GM19372 (cell line): Measurements from ENCODE around the gene MST1R.
"Not testable (repeated sequence)": the region's sequence is repeated elsewhere in the genome, so short reads cannot be mapped to it uniquely, and the experiment has no call there.

Source experiments
- ATAC-seq: cut with Tn5 transposase; IDR thresholded peaks from one replicate; pipeline ENCODE4 v1.9.1; 2021; ENCODE audit warnings: mild to moderate bottlenecking, low read depth, moderate library complexity; ENCODE audit not compliant: unreplicated experiment

Gene MST1R

DNA sequence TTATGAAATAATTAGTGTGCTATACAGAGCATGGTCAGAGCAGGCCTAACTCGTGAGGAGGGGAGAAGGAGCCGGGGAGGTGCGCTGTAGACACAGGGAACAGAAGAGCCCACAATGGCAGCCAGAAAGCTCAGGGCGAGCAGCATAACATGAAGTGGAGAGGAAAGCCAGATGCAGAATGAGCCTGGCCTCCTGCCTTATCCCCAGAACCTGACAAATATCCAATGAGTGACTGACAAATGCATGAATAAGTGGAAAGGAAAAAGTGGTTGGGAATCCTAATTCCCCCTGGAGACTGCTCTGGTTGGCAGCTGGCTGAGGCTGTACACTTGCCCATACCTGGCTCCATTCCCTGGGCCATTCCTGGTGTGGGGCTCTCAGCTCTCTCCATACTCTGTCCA, 9.2 kb upstream of the MST1R start:
- ATAC-seq: no peak

DNA sequence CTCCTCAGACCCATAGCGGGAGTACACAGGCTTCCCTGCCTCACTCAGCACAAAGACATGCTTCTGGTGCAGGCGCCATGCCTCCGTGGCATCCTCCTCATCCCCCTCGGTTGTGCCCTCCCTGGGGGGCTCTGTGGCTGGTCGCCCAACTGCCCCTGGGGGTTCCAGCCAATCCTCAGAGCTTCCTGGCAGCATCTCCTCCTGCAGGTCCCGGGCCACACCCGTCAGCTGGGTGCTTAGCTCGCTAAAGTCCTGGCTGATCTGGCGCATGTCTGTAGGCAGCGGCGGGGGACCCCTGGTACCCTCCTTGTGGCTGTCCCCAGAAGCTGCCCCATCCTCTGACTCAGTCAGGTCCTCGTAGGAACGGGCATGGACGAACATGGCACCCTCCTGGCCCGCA, 7.9 kb upstream of the MST1R start:
- ATAC-seq: no peak

DNA sequence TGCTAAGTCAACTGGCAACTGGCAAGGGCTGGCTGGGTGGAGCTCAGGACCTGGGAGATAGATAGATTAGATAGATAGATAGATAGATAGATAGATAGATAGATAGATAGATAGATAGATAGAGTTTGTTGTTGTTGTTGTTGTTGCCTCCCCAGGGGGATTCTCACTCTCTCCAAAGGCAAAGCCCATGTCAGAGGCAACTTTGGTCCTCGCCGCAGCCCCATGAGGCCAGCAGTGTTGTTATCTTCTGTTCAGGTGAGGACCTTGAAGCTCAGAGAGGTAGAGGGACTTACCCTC, 7.4 kb upstream of the MST1R start:
- no peak for ATAC-seq

DNA sequence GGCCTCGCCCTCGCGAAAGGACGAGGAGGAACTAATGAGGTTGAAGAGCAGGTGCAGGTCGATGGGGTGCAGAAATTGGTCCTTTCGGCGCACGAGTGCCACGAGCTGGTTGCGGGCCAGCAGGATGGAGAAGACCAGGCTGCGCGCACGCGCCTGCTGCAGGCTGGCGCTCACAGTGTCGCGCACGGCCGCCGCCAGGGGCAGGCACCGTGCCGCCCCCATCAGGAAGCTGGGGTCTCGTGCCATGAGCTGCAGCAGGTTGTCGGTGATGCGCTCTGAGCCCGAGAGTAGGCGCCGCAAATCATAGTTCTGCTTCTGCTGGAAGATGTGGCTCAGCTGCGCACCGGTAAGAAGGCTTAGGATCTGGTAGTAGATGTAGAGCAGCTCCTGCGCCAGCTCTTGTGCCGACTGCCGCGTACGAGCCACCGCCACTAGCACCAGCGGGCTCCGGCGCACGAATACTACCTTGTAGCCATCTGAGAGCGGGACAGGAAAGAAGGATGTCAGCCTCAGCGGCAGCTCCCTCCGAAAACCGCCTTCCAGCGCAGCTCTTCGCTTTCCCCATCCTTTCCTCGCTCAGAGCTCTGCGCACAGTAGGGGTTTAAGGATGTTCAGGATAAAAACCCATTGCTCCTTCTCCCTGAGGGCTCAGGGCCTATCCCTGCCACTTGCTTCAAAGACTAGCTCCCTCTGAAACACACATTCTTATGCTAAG, 6.9 kb upstream of the MST1R start:
- ATAC-seq: no peak

DNA sequence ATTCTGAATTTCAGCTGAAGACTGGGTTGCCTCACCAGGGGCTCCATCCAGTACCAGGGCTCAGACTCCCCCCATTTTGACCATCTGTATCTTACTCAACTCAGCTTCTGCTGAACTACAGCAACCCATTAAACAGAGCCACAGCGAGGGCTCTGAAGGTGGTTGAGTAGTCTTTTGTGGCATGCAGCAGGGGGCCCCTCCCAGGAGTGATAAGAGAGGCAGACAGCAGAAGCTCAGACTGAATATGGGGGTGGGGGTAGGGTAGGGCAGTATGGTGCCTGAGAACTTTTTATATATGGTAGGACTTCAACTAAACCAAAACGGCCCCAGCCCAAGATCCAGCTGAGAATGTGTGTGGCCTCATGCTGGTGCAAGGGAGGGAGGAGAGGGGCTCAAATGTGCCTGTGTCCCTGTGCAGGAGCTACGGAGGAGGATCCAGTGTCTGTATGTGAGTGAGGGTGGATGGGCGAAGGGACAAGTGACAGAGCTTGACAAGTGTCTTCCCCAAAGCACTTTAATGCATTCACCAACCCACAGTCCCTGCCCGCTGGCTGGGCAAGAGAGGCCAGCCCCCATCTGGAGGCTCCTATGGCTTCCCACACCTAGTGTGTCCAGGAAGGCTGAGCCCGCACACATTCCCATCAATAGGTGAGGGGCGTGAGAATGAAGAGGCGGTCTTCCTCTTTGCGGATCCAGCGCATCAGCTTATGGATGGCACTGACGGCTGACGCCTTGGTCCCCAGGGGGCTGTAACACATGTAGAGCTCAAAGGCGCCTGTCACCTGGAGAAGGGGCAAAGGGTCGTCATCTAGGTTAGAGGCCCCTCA, 4.9 kb upstream of the MST1R start:
- ATAC-seq: no peak

DNA sequence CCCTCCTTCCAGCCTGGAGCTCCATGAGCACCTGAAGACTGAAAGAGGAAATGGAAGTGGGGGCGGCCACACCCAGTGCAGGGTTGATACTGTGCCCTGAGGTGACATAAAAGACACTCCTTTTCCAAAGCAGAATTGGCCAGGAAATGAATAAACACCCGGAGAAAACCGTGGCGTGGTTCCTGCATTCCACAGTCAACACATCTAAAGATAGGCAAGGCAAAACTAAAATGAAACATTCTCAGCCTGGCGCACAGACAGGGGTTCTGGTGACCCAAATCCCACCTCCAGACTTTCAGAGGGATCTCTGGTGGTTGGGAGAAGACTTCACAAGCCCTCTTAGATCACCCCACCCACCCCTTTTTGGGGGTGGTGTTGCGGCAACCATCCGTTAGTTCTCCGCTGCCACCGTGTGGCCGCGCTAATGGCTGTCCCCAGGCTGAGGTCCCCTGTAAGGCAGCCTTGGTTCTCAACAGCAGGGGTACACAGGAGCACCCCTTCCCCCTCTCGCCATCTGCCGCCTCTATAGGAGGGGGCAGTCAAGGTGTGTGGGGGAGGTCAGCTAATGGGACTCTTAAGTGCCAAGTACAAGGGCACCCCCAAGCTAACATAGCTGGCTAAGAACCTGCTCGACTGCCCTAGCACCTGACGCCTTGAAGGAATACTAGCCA, 2.5 kb upstream of the MST1R start:
- no peak for ATAC-seq

DNA sequence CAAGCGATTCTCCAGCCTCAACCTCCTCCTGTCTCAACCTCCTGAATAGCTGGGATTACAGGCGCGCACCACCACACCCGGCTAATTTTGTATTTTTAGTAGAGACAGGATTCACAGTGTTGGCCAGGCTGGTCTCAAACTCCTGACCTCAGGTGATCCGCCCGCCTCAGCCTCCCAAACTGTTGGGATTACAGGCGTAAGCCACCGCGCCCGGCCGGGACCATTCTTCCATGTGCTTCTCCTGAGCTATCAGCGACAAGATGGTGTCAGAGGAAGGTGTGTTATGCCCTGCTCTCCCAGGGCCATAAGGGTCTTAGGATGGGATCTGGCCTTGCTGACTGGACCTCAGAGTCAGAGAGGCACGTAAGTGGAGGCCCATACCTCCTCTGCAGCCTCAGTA, 775 bp upstream of the MST1R start:
- not testable (repeated sequence) for ATAC-seq

DNA sequence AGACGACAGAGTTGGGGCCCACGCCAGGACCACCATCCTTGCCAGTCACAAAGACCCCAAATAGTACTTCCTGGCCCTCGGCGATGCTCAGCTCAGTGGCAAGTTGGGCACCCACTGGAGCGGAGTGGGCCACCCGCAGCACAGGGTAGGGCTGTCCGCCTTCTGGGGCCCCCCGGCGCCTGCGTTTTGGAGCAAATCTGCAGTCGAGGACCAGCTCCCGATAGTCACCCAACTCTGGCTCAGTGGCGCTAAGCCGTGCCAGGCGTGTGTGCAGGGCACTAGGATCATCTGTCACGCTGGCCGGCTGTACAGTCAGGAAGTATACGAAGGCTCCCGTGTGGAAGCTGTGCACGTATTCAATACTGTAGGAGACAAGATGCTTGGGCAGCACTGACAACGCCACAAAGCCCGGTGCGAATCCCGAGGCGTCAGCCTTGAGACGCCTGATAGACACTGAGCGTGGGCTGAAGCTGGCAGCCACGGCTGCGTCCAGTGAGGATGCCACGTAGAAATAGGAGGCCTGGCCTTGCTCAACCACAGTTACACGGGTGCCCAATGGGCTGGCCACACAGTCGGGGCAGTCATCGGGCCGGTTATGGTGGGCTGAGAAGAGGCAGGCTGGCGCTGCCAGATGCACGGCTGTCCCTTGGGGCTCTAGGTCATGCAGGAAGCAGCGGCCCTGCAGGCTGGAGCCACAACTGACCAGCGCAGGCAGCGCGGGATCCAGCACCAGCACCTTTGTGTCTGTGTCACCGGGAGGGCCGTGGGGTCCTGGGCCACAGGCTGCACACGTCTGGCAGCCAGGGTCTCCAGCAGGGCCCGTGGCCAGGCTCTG, 945 bp downstream of the MST1R start:
- no peak for ATAC-seq

DNA sequence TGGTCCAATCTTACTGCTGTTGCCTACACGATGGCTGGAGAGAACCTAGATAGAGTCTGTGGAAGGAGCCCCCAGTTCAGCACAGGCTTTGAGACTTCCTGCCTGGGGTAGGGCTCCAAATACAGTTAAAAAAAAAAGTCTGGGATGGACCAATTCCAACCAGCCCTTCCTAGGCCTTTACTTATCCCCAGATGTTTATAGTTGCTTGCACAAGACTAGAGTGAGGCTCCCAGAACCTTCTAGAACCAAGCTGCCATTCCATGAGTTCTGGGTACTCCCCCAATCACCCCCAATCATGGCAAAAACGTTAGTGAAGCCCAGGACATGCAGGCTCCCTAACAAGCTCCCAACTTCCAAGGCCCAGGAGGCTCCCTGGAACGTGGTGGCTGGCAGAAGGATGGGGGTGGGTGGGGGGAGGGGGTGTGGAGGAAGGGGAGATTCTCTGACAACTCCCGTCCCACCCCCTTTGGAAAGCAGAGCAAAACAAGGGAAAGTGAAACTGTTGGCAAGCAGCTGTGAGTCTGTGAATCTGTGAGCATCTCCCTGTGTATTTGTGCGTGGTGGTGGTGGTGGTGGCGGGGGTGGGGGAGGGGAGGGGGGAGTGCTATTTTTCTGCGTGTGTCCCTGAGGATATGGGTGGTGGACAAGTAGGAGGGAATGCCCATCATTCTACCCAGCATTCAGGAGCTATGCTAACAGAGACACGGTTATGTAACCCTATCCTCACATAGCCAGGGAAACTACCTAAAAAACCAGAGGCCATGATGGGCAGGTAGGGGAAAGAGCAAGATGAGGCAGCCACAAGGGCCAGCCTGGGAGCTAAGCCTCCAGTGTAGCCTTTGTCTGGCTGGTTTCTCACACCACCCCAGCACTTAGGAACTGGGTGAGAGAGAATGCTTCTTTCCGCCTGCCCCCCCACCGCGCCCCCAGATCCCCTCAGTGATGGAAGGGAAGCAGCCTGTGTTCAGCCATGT, 2.0 kb downstream of the MST1R start:
- ATAC-seq: no peak

DNA sequence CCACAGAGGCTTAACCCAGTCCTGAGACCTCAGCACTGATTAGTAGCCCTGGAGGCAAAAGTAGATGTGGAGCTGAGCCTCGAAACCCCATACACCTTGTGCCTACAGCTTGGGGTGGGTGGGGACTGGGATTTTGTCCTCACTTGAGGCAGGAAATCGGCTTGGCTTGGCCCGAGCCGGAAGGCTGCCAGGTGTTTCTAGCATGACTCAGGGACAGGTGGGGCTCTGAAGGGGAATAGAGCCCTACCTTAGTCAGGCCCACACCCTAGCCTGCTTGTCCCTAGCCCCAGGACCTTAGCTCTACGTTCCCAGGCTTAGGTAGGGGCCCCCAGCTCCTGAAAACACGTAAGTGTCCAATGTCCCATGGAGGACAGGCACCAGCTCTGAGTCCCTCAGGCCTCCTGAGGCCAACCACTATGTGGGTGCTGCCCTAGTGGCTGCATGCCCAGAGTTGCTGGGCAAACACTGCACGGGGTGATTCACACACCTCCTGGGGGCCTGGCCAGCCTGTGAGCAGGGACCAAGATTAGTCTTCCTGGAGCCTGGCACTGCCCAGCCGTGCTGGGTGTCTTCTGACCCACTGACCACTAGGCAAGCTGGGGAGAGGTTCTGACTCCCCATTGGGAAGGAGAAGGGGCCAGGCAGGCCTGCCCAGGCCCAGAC, 3.1 kb downstream of the MST1R start:
- ATAC-seq: no peak

DNA sequence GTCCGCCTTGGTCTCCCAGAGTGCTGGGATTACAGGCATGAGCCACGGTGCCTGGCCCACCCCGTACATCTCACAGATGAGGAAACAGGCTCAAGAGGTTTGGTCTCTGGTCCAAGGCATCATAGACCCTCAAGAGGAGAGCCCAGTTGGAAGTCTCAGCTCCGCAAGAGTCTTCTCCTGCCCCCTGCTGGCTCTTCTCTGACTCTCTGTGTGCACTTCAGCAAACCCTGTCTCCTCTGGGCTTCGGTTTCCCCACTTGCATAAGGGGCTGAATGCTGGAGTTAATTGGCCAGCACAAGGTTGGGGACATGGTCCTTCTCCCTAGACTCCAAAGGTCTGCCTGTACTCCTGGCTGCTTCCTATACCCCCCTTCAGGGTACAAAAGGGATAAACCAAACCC, 3.9 kb downstream of the MST1R start:
- ATAC-seq: no peak

DNA sequence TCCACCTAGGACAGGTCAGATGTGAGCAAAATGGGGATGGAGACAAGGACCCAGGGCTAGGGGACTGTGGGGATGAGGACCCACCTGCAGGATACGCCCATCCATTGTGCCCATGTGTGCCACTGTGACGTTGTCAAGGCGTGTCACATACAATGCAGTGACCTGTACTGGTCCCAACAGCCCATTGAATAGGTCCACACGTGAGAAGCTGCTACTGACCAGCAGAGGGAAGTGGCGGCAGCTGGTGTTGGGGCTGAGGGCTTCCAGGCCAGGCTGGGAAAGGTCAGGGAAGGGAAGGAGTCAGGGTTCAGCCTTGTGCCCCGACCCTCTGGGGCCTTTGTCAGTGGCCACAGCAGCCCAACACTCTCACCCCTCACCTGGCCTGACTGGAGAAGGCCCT, 4.7 kb downstream of the MST1R start:
- no peak for ATAC-seq

DNA sequence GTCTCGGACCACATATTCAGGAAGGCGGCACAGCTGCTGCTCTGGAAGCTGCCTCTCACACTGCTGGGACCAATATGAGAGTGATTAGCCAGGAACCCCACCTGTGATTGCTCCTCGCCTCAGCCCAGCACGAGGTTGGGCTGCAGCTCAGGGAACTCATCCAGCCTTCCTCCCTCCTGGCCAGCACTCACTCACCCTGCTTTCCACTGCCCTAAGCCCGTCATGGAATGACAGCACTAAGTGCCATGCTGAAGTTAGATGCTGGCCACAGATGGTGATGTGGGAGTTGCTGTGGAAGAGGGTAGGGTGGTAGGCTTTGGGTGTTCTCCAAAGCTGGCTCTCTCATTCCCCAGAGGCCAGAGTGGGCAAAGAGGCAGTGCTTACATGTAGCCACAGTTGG, 7.3 kb downstream of the MST1R start:
- ATAC-seq: no peak

DNA sequence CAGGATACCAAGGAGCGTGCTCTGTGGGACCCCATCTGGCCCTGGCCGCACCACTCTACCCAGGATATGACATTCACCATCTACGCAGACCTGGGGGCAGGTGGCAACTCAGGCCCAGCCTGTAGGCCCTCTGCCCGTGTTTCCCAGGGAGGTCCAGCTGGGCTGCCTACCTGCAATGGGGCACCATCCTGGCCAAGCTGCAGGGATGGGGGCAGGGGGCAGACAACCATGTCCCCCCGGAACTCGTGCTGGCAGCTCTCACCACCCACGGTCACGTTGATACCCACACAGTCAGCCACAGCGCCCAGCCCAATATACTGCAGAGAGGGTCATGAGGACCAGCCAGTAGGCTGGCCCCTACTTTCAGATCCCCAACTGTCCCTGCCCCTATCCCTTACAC, 7.9 kb downstream of the MST1R start:
- no peak for ATAC-seq

DNA sequence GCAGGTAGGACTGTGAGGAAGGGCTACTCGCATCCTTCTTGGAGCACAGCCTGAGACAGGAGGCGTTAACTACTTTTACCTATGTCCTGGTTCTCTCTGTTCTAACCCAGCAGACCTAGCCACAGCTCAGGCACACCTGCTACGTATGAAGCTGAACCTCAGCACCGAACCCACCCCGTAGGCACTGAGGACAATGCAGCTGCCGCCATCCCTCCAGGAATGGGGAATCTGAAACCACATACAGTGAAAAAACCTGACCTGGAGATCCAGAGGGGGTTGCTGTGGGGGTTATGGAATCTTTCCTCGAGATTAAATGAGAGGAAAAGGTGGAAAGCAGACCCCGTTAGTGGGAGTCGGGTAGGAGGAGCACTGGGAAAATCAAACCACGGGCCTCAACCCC, 14.4 kb downstream of the MST1R start:
- ATAC-seq: no peak

DNA sequence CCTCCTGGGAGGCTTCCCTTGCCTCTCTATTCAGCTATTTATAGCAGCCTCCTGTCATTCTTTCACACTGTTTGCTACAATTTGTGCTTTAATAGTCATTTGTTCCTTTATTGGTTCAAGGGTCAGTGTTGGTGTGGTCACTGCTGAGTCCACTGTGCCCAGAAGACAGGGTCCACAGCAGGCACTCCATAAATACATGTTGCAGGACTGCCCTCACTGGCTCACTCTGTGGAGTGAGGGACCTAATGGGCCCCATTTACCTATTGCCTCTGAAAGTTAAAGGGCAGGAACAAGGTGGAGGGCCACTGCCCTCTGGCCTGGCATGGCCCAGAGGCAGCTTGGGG, 16.8 kb downstream of the MST1R start:
- no peak for ATAC-seq

DNA sequence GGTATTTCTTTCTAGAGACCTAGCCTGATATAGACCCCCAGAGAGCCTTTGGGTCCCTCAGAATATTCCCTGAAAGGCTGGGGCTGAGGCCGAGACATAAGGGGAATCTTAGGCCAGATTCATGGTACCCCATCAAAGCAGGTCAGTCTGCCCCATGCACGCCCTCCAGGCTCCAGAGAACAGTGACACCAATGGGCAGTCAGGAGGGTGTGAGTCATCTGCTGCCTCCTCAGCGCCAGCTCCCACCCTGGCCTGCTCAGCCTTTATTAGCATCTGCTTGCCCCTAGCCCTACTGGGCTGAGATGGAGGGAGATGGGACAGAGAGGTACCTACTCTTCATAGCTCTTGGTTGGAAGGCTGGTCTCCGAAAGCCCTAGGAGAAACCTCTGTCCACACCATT, 19.7 kb downstream of the MST1R start:
- no peak for ATAC-seq

DNA sequence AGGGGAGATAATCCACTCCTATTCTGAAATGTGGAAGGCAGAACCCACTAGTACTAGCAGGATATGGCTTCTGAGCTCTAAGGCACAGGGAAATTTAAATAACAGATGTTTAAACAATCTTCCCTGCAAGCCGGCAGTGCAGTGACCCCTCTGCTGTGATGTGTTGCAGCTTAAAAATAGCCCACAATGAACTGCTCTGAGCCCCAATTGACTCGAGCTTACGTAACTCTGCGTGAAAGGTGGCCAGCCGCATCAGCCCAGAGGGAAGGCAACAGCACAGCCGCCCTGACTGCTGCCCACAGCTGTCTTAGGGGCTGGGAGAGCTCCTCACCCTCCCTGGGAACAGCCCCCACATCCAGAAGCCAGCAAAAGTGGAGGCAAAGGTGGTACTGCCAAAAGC, 21.5 kb downstream of the MST1R start:
- ATAC-seq: no peak

DNA sequence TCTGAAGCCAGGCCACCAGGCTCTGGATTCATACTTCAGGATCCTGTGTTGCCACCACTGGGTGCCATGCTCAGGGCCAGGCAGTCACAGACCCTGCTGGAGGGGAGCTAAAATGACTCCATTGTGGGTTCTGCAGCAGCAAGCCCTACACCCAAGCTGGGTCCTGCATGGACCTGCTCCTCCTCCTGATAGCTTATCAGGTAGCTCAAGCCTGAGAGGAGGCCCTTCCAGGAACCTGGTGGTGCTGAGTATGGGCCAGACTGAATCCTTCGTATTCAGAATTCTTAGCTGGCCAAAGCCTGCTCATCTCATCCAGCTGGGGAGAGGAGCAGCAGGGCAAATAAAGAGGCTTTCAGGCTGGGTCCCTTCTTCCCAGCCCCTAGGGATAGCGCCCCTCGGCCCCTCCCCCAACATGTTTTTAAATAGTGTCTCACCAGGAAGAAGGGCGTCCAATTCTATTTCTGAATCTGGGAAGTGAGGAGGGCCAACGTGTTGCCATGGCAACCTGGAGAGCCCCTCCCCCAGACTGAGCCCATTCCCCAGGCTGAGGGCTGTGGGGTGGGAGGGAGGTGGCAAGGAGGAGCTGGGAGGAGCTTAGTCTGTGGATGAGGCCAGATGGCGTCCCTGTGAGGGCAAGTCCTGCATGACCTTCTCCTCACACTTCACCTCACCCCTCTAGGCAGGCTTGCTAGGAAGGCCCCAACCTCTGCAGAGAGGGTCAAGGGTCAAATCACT, 22.9 kb downstream of the MST1R start:
- ATAC-seq: no peak
